Psoas muscle (tissue), 8 donors: ENCODE data around the gene ZNF664. TPM values are rescaled to one million over a fixed set of nuclear protein-coding genes. Genes with fewer than 3 reads are reported as not detected.

Experiments
- ATAC-seq, 4 donors: fragments of 200-7000 bp; cut with Tn5 transposase; one replicate each; pipeline ENCODE4 v1.9.1; 2020; ENCODE audit warnings: moderate library complexity in 3 of 4, mild to moderate bottlenecking in 2 of 4
- DNase-seq, 2 donors: peaks; one replicate each; pipeline ENCODE4 v3.0.0-alpha.2; 2020
- H3K27ac ChIP-seq: fragments of 200-600 bp; one replicate; pipeline ENCODE4 v1.8.0; 2022
- H3K27me3 ChIP-seq, 3 donors: fragments of 200-600 bp in 1 of 3; one replicate each; pipeline versions ENCODE4 v1.6.1 to v1.8.0; 2013 to 2022; ENCODE audit warnings: low read length in 2 of 3, mild to moderate bottlenecking in 2 of 3, moderate library complexity in 1 of 3; ENCODE audit not compliant: insufficient read depth in 3 of 3
- H3K36me3 ChIP-seq, 2 donors: fragments of 200-600 bp in 1 of 2; one replicate each; pipeline versions ENCODE4 v1.6.1 to v1.8.0; 2013 to 2022; ENCODE audit warnings: low read depth in 1 of 2, mild to moderate bottlenecking in 1 of 2, moderate library complexity in 1 of 2; ENCODE audit not compliant: insufficient read depth in 1 of 2
- H3K4me1 ChIP-seq: fragments of 200-600 bp; one replicate; pipeline ENCODE4 v1.8.0; 2022
- H3K4me3 ChIP-seq: fragments of 200-600 bp; one replicate; pipeline ENCODE4 v1.8.0; 2022; ENCODE audit warnings: mild to moderate bottlenecking
- H3K9me3 ChIP-seq: fragments of 200-600 bp; one replicate; pipeline ENCODE4 v1.8.0; 2022
- WGBS, 3 donors: extraction: QIAGEN DNeasy Blood & Tissue Kit; methylation state at CpG; one replicate each; pipeline versions ENCODE4 v1.1.6 to v1.1.7; 2013; 5-methylcytosine and 5-hydroxymethylcytosine counted together
- intact Hi-C, 2 donors: fragments of 100-400 bp; cut with DNase I; formaldehyde crosslinking; loops; one replicate each; pipeline versions ENCODE4 v1.11.0 to v1.14.2; 2022
- polyA plus RNA-seq, 3 donors: library from polyadenylated mRNA; stranded (reverse); fragments of 200-250 nt; gene quantifications; one replicate each; pipeline ENCODE4 v1.2.3, GENCODE V29; 2013
- total RNA-seq, 4 donors: library from RNA; stranded (reverse); fragmentation: NEBNext Ultra II Directional in 2 of 4; extraction: Animal tissue kit (Norgen Biotek cat#: 25700) in 2 of 4; gene quantifications; one replicate each; pipeline versions ENCODE4 v1.2.1 to v1.2.4, GENCODE V29; 2021 to 2023
- TF ChIP-seq, protein P1 (sequence below): fragments of 200-600 bp; IDR thresholded peaks from one replicate; pipeline ENCODE4 v1.8.0; 2022; ENCODE audit warnings: antibody characterized with exemption
- donor health status: healthy with polysubstance abuse.
- donor health status: DM: no; HTN: no; CAD: no; lungs with moderate emphysema.
- donor health status: Bipolar disorder and iron deficiency.
- donor health status: healthy.
- donor health status: DM: yes; HTN: yes; CAD: no.
- donor health status: DM: no; HTN: no; CAD: no.
- donor health status: DM: no; HTN: no; CAD: no.
- donor health status: DM: yes; HTN: yes; CAD: no.

Gene ZNF664
- total and polyA plus RNA-seq, 7 donors: 25.1 to 69.3 (median 39.1) TPM

DNA sequence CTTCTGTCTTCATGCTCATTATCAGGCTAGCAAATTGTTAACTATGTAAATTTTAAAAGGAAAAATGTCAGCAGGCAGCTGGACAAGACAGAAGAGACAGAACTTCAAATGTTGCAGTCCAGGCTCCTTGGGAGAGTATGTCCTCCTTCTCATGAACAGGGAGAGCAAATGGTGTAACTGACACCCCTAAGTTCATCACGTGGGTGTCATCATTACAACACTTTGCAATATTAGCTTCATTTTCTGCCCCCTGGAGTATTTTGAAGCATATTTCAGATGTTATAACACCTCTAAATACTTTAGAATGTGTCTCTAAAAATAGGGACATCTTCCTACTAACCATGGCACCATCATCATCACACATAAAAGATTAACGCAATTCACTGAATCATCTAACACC lies 62.1 kb downstream of the ZNF664 start:
- intact Hi-C loops: loop anchor here (5.0 to 10.0 kb wide), 4 partner anchors 282 to 867 kb away; no protein-coding TSS in a partner anchor
- 60 to 81% (median 61%) methylated on average over 2 of the region's 2 CpGs for WGBS, 3 donors

DNA sequence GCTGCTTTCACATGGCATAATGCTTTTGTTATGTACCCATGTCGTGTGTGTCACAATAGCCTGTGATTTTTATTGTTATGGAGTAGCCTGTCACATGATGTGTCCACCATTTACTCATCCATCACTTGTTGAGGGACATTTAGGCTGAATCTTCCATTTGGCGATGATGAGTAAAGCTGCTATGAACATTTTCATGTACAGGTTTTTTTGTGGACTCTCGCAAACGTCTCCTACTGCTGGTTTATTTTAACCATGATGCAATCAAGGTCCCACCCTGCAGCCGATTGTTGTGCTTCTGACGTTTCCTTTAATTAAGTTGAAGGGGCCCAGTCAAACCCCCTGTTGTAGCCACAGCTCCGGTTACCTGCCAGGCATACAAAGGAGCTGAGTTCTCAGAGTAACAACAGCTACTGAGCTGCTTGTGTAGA lies 63.2 kb downstream of the ZNF664 start:
- TF ChIP-seq, protein P1, sequence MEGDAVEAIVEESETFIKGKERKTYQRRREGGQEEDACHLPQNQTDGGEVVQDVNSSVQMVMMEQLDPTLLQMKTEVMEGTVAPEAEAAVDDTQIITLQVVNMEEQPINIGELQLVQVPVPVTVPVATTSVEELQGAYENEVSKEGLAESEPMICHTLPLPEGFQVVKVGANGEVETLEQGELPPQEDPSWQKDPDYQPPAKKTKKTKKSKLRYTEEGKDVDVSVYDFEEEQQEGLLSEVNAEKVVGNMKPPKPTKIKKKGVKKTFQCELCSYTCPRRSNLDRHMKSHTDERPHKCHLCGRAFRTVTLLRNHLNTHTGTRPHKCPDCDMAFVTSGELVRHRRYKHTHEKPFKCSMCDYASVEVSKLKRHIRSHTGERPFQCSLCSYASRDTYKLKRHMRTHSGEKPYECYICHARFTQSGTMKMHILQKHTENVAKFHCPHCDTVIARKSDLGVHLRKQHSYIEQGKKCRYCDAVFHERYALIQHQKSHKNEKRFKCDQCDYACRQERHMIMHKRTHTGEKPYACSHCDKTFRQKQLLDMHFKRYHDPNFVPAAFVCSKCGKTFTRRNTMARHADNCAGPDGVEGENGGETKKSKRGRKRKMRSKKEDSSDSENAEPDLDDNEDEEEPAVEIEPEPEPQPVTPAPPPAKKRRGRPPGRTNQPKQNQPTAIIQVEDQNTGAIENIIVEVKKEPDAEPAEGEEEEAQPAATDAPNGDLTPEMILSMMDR: no peak
- Histone ChIP-seq H3K9me3 (no peaks in the 10 kb centered on the region), H3K4me1 (peaks cover 3% of the 10 kb centered on the region), H3K27me3 (no peaks in the 10 kb centered on the region), H3K27ac (no peak overlapping the region), H3K4me3 (no peak overlapping the region), H3K36me3 (no peaks in the 10 kb centered on the region)
- ATAC-seq (peak in 2 of 4 donors; percentile 22 to 35), DNase-seq (no peak)
- intact Hi-C loops: loop anchor here (2.0 to 10.0 kb wide), 5 partner anchors 281 to 866 kb away; no protein-coding TSS in a partner anchor
- 56 to 58% (median 56%) methylated on average over 7 of the region's 7 CpGs for WGBS, 3 donors

More for the DNA sequence above, 62.1 kb downstream of the ZNF664 start:
- H3K36me3 ChIP-seq: no peaks in the 10 kb centered on the region
- no peak overlapping the region for H3K27ac ChIP-seq
- TF ChIP-seq, protein P1: no peak
- ATAC-seq (no peak), DNase-seq (no peak)
- H3K4me3 ChIP-seq: no peak overlapping the region
- no peaks in the 10 kb centered on the region for H3K9me3 ChIP-seq
- H3K27me3 ChIP-seq: no peaks in the 10 kb centered on the region
- H3K4me1 ChIP-seq: peaks cover 3% of the 10 kb centered on the region

DNA sequence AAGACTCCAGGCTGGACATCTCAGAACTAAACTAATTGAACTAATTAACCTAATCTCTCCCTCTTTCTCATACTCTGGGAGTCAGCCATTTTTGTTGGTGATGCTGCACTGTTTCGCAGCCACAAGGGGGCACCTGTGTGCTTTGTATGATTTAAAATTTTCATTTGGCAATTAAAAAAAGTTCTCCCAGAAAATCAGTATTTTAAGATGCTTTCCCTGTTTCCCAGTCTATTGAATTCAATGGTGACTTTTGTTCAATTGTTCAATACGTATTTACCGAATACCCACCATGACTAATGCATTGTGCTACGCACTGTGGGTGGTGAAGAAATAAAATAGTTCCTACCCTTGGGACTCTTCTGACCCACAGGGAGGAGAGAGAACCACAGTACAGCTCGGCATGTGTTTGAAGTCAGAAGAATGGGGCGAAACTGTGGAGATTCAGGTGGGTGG lies 63.7 kb downstream of the ZNF664 start:
- DNase-seq (peak in 1 of 2 donors; percentile 36), ATAC-seq (peak; percentile 30 to 75 (median 58))
- TF ChIP-seq, protein P1: peak; percentile 95
- Histone ChIP-seq H3K36me3 (no peaks in the 10 kb centered on the region), H3K27ac (no peak overlapping the region), H3K27me3 (no peaks in the 10 kb centered on the region), H3K4me1 (peaks cover 3% of the 10 kb centered on the region), H3K9me3 (no peaks in the 10 kb centered on the region), H3K4me3 (no peak overlapping the region)
- WGBS, 3 donors: 27 to 29% (median 28%) methylated on average over 6 of the region's 6 CpGs
- intact Hi-C loops: loop anchor here (2.0 to 10.0 kb wide), 5 partner anchors 281 to 866 kb away; no protein-coding TSS in a partner anchor

DNA sequence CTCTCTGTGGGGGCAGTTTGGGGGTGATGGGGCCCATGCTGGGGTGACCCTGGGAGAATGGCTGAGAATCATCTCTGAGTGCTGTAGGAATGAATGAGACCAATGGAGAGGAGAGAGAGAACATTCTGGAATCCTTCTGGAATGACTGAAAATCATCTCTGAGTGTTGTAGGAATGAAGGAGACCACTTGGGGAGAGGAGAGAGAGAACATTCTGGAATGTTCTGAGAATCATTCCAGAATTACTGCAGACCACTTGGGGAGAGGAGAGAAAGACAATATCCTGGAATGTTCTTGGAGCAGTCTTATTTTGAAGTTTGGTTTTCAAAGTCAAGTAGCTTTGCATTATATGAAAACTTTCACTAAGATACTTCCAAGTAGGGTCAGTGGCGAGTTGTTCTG lies 64.3 kb downstream of the ZNF664 start:
- TF ChIP-seq, protein P1: no peak
- Histone ChIP-seq H3K27ac (no peak overlapping the region), H3K4me1 (no peaks in the 10 kb centered on the region), H3K4me3 (no peak overlapping the region), H3K9me3 (no peaks in the 10 kb centered on the region), H3K27me3 (no peaks in the 10 kb centered on the region), H3K36me3 (no peaks in the 10 kb centered on the region)
- no peak for DNase-seq
- 96 to 100% (median 98%) methylated on average over 1 of the region's 1 CpG for WGBS, 3 donors
- intact Hi-C loops: loop anchor here (2.0 to 10.0 kb wide), 5 partner anchors 280 to 865 kb away; no protein-coding TSS in a partner anchor
- no peak for ATAC-seq

DNA sequence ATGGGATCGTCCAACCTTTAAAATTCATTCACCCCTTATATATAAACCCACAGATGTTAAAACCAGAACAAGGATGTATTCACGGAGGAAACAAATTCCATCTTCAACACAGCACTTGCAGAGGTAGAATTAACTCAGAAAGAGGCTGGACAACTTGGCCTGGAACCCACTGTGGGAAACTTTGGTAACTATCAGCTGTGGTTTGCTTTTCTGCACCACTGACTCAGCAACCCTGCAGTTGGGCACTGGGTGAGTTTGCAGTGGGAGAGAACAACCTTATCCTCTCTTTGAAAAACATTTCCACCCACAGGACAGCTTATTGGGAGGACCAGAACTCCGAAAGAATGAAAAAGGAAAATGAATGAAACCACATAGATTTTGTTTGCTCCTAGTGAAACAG lies 66.3 kb downstream of the ZNF664 start:
- Histone ChIP-seq H3K27ac (no peak overlapping the region), H3K4me1 (no peaks in the 10 kb centered on the region), H3K4me3 (no peak overlapping the region), H3K36me3 (no peaks in the 10 kb centered on the region), H3K27me3 (no peaks in the 10 kb centered on the region), H3K9me3 (no peaks in the 10 kb centered on the region)
- TF ChIP-seq, protein P1: no peak
- no peak for ATAC-seq
- 53 to 60% (median 57%) methylated on average over 3 of the region's 3 CpGs for WGBS, 3 donors
- no peak for DNase-seq
- intact Hi-C loops: loop anchor here (5.0 to 10.0 kb wide), 4 partner anchors 278 to 863 kb away; no protein-coding TSS in a partner anchor
